MCF 10A (cell line): Measurements from ENCODE around the gene TIMM21. TPM values are rescaled to one million over a fixed set of nuclear protein-coding genes. Genes with fewer than 3 reads are reported as not detected.

Experiments used
- BruUV-seq: library from RNA; stranded (reverse); fragments of 400-500 nt; replicated peaks from 2 replicates; lab custom pipeline; 2021; lab: Mats Ljungman, UMichigan
- CTCF ChIA-PET: fragments of 300-600 bp; sonication (Branson Sonifier 250); formaldehyde crosslinking; extraction: SDS; loops from one replicate; lab custom pipeline; 2021; ENCODE audit warnings: antibody characterized with exemption, inconsistent platforms; lab: Yijun Ruan, JAX
- POLR2A ChIA-PET: fragments of 300-600, 350-650 bp; sonication (Branson Sonifier 250); formaldehyde crosslinking; extraction: SDS; loops from one replicate; lab custom pipeline; 2020; ENCODE audit warnings: antibody characterized with exemption, inconsistent platforms; lab: Yijun Ruan, JAX
- DNase-seq: peaks from one replicate; pipeline ENCODE4 v3.0.0-alpha.2; 2018; ENCODE audit not compliant: unreplicated experiment
- H3K27ac Mint-ChIP-seq: one replicate; pipeline ENCODE4 v1.8.0; 2022; ENCODE audit warnings: mild to moderate bottlenecking, low read depth, mixed read lengths; ENCODE audit not compliant: unreplicated experiment
- H3K27me3 Mint-ChIP-seq: one replicate; pipeline ENCODE4 v1.8.0; 2022; ENCODE audit warnings: mixed read lengths; ENCODE audit not compliant: insufficient read depth, unreplicated experiment
- H3K36me3 Mint-ChIP-seq: one replicate; pipeline ENCODE4 v1.8.0; 2022; ENCODE audit warnings: mild to moderate bottlenecking, moderate library complexity, mixed read lengths; ENCODE audit not compliant: insufficient read depth, unreplicated experiment
- H3K4me1 Mint-ChIP-seq: one replicate; pipeline ENCODE4 v1.8.0; 2022; ENCODE audit warnings: mixed read lengths; ENCODE audit not compliant: insufficient read depth, unreplicated experiment
- H3K4me3 Mint-ChIP-seq: one replicate; pipeline ENCODE4 v1.8.0; 2022; ENCODE audit warnings: mild to moderate bottlenecking, moderate library complexity, mixed read lengths; ENCODE audit not compliant: unreplicated experiment
- H3K9me3 Mint-ChIP-seq: one replicate; pipeline ENCODE4 v1.8.0; 2022; ENCODE audit warnings: mixed read lengths; ENCODE audit not compliant: unreplicated experiment
- CTCF ChIP-seq: fragments of 200-600 bp; IDR thresholded peaks from one replicate; pipeline ENCODE4 v1.8.0; 2022; ENCODE audit warnings: antibody characterized with exemption, mild to moderate bottlenecking; ENCODE audit not compliant: unreplicated experiment
- intact Hi-C: fragments of 100-400 bp; cut with micrococcal nuclease; formaldehyde crosslinking; loops from 2 replicates; pipeline ENCODE4 v1.14.1; 2022
- total RNA-seq: library from RNA; stranded (reverse); gene quantifications from 2 replicates; pipeline ENCODE4 v1.2.3, GENCODE V29; 2022

TIMM21 gene
- total RNA-seq, 1 experiment from 2014 or later: 33.4 TPM

GRCh38 chr18:74186661-74187060 lies 38.3 kb downstream of the TIMM21 start:
- H3K36me3 Mint-ChIP-seq: no peaks in the 10 kb centered on the region
- no peaks in the 10 kb centered on the region for H3K9me3 Mint-ChIP-seq
- no peak overlapping the region for H3K4me3 Mint-ChIP-seq
- H3K27ac Mint-ChIP-seq: no peak overlapping the region
- H3K4me1 Mint-ChIP-seq: peaks cover 5% of the 10 kb centered on the region
- peaks cover 34% of the 10 kb centered on the region for H3K27me3 Mint-ChIP-seq
- ChIA-PET CTCF (interaction anchor here (0.6 kb wide), 1 partner anchor 1364 kb away, joined by 3 read pairs; no protein-coding TSS in a partner anchor), POLR2A (no interaction called here)
- no TSS peak for BruUV-seq
- DNase-seq: no peak
- TF ChIP-seq CTCF: no peak
- intact Hi-C loops: no loop called here

GRCh38 chr18:74190086-74190485 lies 41.8 kb downstream of the TIMM21 start:
- Mint-ChIP-seq H3K36me3 (no peaks in the 10 kb centered on the region), H3K27me3 (peaks cover 35% of the 10 kb centered on the region), H3K9me3 (no peaks in the 10 kb centered on the region), H3K4me1 (peaks cover 1% of the 10 kb centered on the region), H3K27ac (no peak overlapping the region), H3K4me3 (no peak overlapping the region)
- ChIA-PET CTCF (interaction anchor here (0.7 to 1.5 kb wide), 3 partner anchors 152 to 1427 kb away, joined by 3 to 7 read pairs (median 4); no protein-coding TSS in a partner anchor), POLR2A (no interaction called here)
- no peak for TF ChIP-seq CTCF
- no TSS peak for BruUV-seq
- DNase-seq: no peak
- intact Hi-C loops: no loop called here

- POLR2A ChIA-PET: no interaction called here
- H3K9me3 Mint-ChIP-seq: no peaks in the 10 kb centered on the region
- no TSS peak for BruUV-seq
- H3K4me3 Mint-ChIP-seq: no peak overlapping the region
- CTCF ChIA-PET: interaction anchor here (1.3 to 2.8 kb wide), 4 partner anchors 39 to 360 kb away, joined by 3 to 13 read pairs (median 4); no protein-coding TSS in a partner anchor
- H3K27ac Mint-ChIP-seq: no peak overlapping the region
- no peak for TF ChIP-seq CTCF
- H3K27me3 Mint-ChIP-seq: peaks cover 37% of the 10 kb centered on the region
- H3K36me3 Mint-ChIP-seq: no peaks in the 10 kb centered on the region
- peaks cover 5% of the 10 kb centered on the region for H3K4me1 Mint-ChIP-seq
- intact Hi-C loops: no loop called here
- DNase-seq: no peak
Measured at GRCh38 chr18:74191577-74191976, 43.3 kb downstream of the TIMM21 start.

- TF ChIP-seq CTCF: no peak
- no peak overlapping the region for H3K4me3 Mint-ChIP-seq
- H3K4me1 Mint-ChIP-seq: peaks cover 5% of the 10 kb centered on the region
- no peak for DNase-seq
- ChIA-PET CTCF (interaction anchor here (0.6 to 1.8 kb wide), 13 partner anchors 9 to 1492 kb away, joined by 3 to 14 read pairs (median 4); no protein-coding TSS in a partner anchor), POLR2A (interaction anchor here (1.0 kb wide), 1 partner anchor 148 kb away, joined by 3 read pairs; no protein-coding TSS in a partner anchor)
- no peaks in the 10 kb centered on the region for H3K9me3 Mint-ChIP-seq
- H3K36me3 Mint-ChIP-seq: no peaks in the 10 kb centered on the region
- intact Hi-C loops: loop anchor here (5.0 kb wide), 1 partner anchor 1432 kb away; no protein-coding TSS in a partner anchor
- H3K27ac Mint-ChIP-seq: no peak overlapping the region
- peaks cover 37% of the 10 kb centered on the region for H3K27me3 Mint-ChIP-seq
- no TSS peak for BruUV-seq
Measured at GRCh38 chr18:74194691-74195090, 46.4 kb downstream of the TIMM21 start.
